ENCODE measurements around the gene ZNF414. TPM values are rescaled to one million over a fixed set of nuclear protein-coding genes. Genes with fewer than 3 reads are reported as not detected.

ZNF414 gene
- total RNA-seq, 2 donors from 2014 or later: 8.2 to 13.5 TPM

GRCh38 chr19:8487137-8487851 lies 26.7 kb downstream of the ZNF414 start:
- peaks cover 75% of the 10 kb centered on the region for H3K36me3 ChIP-seq
- H3K4me1 ChIP-seq: peaks cover 0 to 11% of the 10 kb centered on the region in 2 donors
- no peaks in the 10 kb centered on the region for H3K27me3 ChIP-seq
- no peak for TF ChIP-seq CTCF (IDR thresholded peaks at IDR 0.05)
- no peak overlapping the region for H3K4me3 ChIP-seq
- H3K9me3 ChIP-seq: no peaks in the 10 kb centered on the region
- no peak for DNase-seq (ENCODE audit: low spot score)
- H3K27ac ChIP-seq: no peak overlapping the region

- Histone ChIP-seq H3K4me3 (no peak overlapping the region), H3K27me3 (no peaks in the 10 kb centered on the region), H3K9me3 (no peaks in the 10 kb centered on the region), H3K36me3 (peaks cover 75% of the 10 kb centered on the region), H3K27ac (no peak overlapping the region), H3K4me1 (peaks cover 2 to 14% of the 10 kb centered on the region in 2 donors)
- DNase-seq (ENCODE audit: low spot score): no peak
- no peak for TF ChIP-seq CTCF (IDR thresholded peaks at IDR 0.05)
Measured at GRCh38 chr19:8486661-8487136, 27.3 kb downstream of the ZNF414 start.

DNA sequence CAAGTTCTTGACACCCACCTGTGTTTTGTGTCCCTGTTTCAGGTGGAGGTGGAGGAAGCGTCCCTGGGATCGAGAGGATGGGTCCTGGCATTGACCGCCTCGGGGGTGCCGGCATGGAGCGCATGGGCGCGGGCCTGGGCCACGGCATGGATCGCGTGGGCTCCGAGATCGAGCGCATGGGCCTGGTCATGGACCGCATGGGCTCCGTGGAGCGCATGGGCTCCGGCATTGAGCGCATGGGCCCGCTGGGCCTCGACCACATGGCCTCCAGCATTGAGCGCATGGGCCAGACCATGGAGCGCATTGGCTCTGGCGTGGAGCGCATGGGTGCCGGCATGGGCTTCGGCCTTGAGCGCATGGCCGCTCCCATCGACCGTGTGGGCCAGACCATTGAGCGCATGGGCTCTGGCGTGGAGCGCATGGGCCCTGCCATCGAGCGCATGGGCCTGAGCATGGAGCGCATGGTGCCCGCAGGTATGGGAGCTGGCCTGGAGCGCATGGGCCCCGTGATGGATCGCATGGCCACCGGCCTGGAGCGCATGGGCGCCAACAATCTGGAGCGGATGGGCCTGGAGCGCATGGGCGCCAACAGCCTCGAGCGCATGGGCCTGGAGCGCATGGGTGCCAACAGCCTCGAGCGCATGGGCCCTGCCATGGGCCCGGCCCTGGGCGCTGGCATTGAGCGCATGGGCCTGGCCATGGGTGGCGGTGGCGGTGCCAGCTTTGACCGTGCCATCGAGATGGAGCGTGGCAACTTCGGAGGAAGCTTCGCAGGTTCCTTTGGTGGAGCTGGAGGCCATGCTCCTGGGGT lies 28.2 kb downstream of the ZNF414 start:
- no peaks in the 10 kb centered on the region for H3K9me3 ChIP-seq
- no peak for TF ChIP-seq CTCF (IDR thresholded peaks at IDR 0.05)
- DNase-seq (ENCODE audit: low spot score): no peak
- peaks cover 2 to 24% of the 10 kb centered on the region in 2 donors for H3K4me1 ChIP-seq
- no peaks in the 10 kb centered on the region for H3K27me3 ChIP-seq
- peaks cover 81% of the 10 kb centered on the region for H3K36me3 ChIP-seq
- no peak overlapping the region for H3K27ac ChIP-seq
- H3K4me3 ChIP-seq: no peak overlapping the region

DNA sequence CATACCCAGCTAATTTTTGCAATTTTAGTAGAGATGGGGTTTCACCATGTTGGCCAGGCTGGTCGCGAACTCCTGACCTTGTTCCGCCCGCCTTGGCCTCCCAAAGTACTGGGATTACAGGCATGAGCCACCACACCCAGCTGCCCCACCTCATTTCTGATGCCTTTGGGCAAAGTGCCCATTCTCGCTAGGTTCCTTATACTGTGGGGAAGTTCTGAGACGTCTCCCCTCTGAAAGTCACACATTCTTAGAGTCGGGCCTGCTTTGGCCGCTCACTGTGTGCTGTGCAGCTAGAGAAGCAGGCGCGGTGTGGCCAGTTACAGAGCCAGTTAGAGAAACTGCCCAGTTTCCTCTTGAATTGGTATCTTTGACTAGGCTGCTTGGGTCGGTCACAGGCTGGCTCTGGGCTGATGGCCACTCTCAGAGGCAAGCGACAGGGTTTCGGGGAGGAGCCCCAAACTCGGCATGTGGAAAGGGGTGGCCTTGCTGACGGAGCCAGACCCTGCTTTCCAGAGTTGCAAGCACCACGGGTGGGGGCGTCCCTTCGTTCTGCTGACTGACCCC lies 29.6 kb downstream of the ZNF414 start:
- Histone ChIP-seq H3K27me3 (no peaks in the 10 kb centered on the region), H3K4me1 (peaks cover 2 to 29% of the 10 kb centered on the region in 2 donors), H3K9me3 (no peaks in the 10 kb centered on the region), H3K27ac (no peak overlapping the region), H3K36me3 (peaks cover 78% of the 10 kb centered on the region), H3K4me3 (no peak overlapping the region)
- peak; percentile 71 for DNase-seq (ENCODE audit: low spot score)
- TF ChIP-seq CTCF (IDR thresholded peaks at IDR 0.05): no peak

GRCh38 chr19:8483165-8483564 lies 30.8 kb downstream of the ZNF414 start:
- no peak for DNase-seq (ENCODE audit: low spot score)
- H3K4me1 ChIP-seq: peaks cover 2 to 40% of the 10 kb centered on the region in 2 donors
- TF ChIP-seq CTCF (IDR thresholded peaks at IDR 0.05): no peak
- H3K27ac ChIP-seq: no peak overlapping the region
- no peak overlapping the region for H3K4me3 ChIP-seq
- H3K9me3 ChIP-seq: no peaks in the 10 kb centered on the region
- no peaks in the 10 kb centered on the region for H3K27me3 ChIP-seq
- H3K36me3 ChIP-seq: peaks cover 66% of the 10 kb centered on the region

Measured in right atrium auricular region (tissue), 2 donors.